Neural progenitor cell (in vitro differentiated cells): ENCODE data around the gene ZDHHC19.

Source experiments
- CTCF ChIP-seq: fragments of 200-600 bp; sonication (generic); IDR thresholded peaks from 2 replicates; pipeline ENCODE4 v1.5.1; 2017; ENCODE audit warnings: antibody characterized with exemption, mild to moderate bottlenecking
- EZH2 ChIP-seq: fragments of 200-600 bp; sonication (generic); IDR thresholded peaks from 2 replicates; pipeline ENCODE4 v1.6.1; 2017; ENCODE audit warnings: antibody characterized with exemption, mild to moderate bottlenecking, moderate library complexity

GRCh38 chr3:196177567-196177966 is 33.6 kb downstream of the ZDHHC19 start:
- TF ChIP-seq EZH2 (no peak), CTCF (no peak)
